KMS-11 (cell line): ENCODE results near the gene TCF15.

Experiments used
- H2AFZ ChIP-seq: fragments of 200-600 bp; sonication (generic); 2 replicates; pipeline ENCODE4 v1.6.1; 2016; ENCODE audit warnings: antibody characterized with exemption, mixed run types, low read depth
- H3K27ac ChIP-seq: fragments of 200-600 bp; sonication (generic); 2 replicates; pipeline ENCODE4 v1.6.1; 2016; ENCODE audit warnings: mild to moderate bottlenecking, mixed run types
- H3K27me3 ChIP-seq: fragments of 200-600 bp; sonication (generic); 2 replicates; pipeline ENCODE4 v1.6.1; 2017; ENCODE audit warnings: mild to moderate bottlenecking, low read depth, mixed run types, moderate library complexity; ENCODE audit not compliant: insufficient read depth
- H3K36me3 ChIP-seq: fragments of 200-600 bp; sonication (generic); 2 replicates; pipeline ENCODE4 v1.6.1; 2017; ENCODE audit warnings: mild to moderate bottlenecking, mixed run types; ENCODE audit not compliant: insufficient read depth
- H3K4me1 ChIP-seq: fragments of 200-600 bp; sonication (generic); 2 replicates; pipeline ENCODE4 v1.6.1; 2016; ENCODE audit warnings: mild to moderate bottlenecking, low read depth, mixed run types; ENCODE audit not compliant: poor library complexity, severe bottlenecking
- H3K4me2 ChIP-seq: fragments of 200-600 bp; sonication (generic); 2 replicates; pipeline ENCODE4 v1.7.0; 2016; ENCODE audit warnings: mild to moderate bottlenecking, mixed run types
- H3K4me3 ChIP-seq: fragments of 200-600 bp; sonication (generic); IDR thresholded peaks from 2 replicates; pipeline ENCODE4 v1.6.1; 2017; ENCODE audit warnings: low read depth, low read length, mixed read lengths; ENCODE audit not compliant: insufficient read depth
- H3K79me2 ChIP-seq: fragments of 200-600 bp; sonication (generic); 2 replicates; pipeline ENCODE4 v1.6.1; 2016; ENCODE audit warnings: low read depth, mixed run types; ENCODE audit not compliant: insufficient read depth
- H3K9ac ChIP-seq: fragments of 200-600 bp; sonication (generic); 2 replicates; pipeline ENCODE4 v1.6.1; 2016; ENCODE audit warnings: mild to moderate bottlenecking, mixed run types
- H4K20me1 ChIP-seq: fragments of 200-600 bp; sonication (generic); 2 replicates; pipeline ENCODE4 v1.6.1; 2016; ENCODE audit warnings: mild to moderate bottlenecking, mixed run types; ENCODE audit not compliant: insufficient read depth
- CTCF ChIP-seq: fragments of 200-600 bp; sonication (generic); conservative IDR thresholded peaks from 2 replicates; pipeline ENCODE4 v1.6.1; 2017; ENCODE audit warnings: low read depth, mild to moderate bottlenecking, antibody characterized with exemption, low read length, moderate library complexity, mixed read lengths

Gene TCF15

GRCh38 chr20:605237-605636, 4.9 kb downstream of the TCF15 start:
- Histone ChIP-seq H3K4me1 (no peaks in the 10 kb centered on the region), H3K36me3 (no peaks in the 10 kb centered on the region), H3K4me3 (no peak overlapping the region), H4K20me1 (no peaks in the 10 kb centered on the region), H3K79me2 (no peaks in the 10 kb centered on the region), H3K4me2 (no peak overlapping the region), H3K27ac (no peak overlapping the region), H3K9ac (no peak overlapping the region), H2AFZ (no peak overlapping the region), H3K27me3 (no peaks in the 10 kb centered on the region)
- TF ChIP-seq CTCF = no peak

GRCh38 chr20:603116-603640, 6.9 kb downstream of the TCF15 start:
- Histone ChIP-seq H3K4me1 (no peaks in the 10 kb centered on the region), H3K79me2 (no peaks in the 10 kb centered on the region), H3K9ac (no peak overlapping the region), H3K27ac (no peak overlapping the region), H4K20me1 (no peaks in the 10 kb centered on the region), H3K4me2 (no peak overlapping the region), H3K4me3 (no peak overlapping the region), H2AFZ (no peak overlapping the region), H3K27me3 (no peaks in the 10 kb centered on the region), H3K36me3 (no peaks in the 10 kb centered on the region)
- no peak for TF ChIP-seq CTCF

- H3K4me2 ChIP-seq = no peak overlapping the region
These were observed 7.8 kb downstream of the TCF15 start for GRCh38 chr20:602111-602970.

GRCh38 chr20:600736-601135, 9.4 kb downstream of the TCF15 start:
- Histone ChIP-seq H3K4me2 (no peak overlapping the region), H3K27me3 (no peaks in the 10 kb centered on the region), H3K27ac (no peak overlapping the region), H3K36me3 (no peaks in the 10 kb centered on the region), H3K4me3 (no peak overlapping the region), H3K4me1 (no peaks in the 10 kb centered on the region), H3K9ac (no peak overlapping the region), H3K79me2 (no peaks in the 10 kb centered on the region), H2AFZ (no peak overlapping the region), H4K20me1 (no peaks in the 10 kb centered on the region)
- TF ChIP-seq CTCF = no peak

More at GRCh38 chr20:602111-602970, 7.8 kb downstream of the TCF15 start:
- no peak for TF ChIP-seq CTCF
- H3K27me3 ChIP-seq = no peaks in the 10 kb centered on the region
- H3K4me1 ChIP-seq = no peaks in the 10 kb centered on the region
- H3K79me2 ChIP-seq = no peaks in the 10 kb centered on the region
- no peak overlapping the region for H3K4me3 ChIP-seq
- no peak overlapping the region for H2AFZ ChIP-seq
- H3K36me3 ChIP-seq = no peaks in the 10 kb centered on the region
- H3K27ac ChIP-seq = no peak overlapping the region
- H3K9ac ChIP-seq = no peak overlapping the region
- no peaks in the 10 kb centered on the region for H4K20me1 ChIP-seq
